ENCODE results near the gene CCDC180.
"Not testable (repeated sequence)": the region's sequence is repeated elsewhere in the genome, so short reads cannot be mapped to it uniquely, and the experiment has no call there.

CCDC180 gene

DNA sequence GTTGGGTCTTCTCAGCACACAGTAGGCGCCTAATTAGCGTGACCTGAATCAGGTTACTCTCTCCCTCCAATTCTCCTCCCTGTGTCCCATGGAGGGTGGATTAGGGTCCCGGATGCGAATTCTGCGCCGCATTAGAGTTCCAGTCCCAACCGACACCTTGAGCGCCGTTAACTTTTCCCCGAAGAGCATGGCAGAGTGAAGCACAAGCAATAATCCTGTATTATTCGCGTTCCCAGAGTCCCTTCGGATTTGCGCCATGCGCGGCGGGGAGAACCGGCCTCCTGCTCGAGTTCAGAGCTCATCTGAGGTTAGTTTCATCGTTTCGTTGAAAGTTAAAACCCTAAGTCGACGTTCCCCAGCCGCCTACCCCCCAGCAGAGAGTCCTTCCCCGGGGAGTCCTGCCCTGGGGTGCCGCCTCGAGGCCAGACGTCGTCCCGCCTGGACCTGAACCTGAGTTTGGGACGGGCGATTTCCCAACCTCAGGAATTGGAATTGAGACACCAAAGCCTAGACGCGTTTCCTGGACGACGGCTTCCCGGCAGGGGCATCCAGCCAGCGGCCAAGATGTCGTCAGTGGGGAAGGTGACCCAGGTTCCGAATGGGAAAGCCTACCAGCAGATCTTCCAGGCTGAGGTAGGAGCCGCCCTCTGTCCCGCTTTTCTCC, at the start of gene CCDC180:
Gene CCDC180, plus strand, starts transcription at position 160 of the 664 bp plus-strand sequence. Its CDS starts 405 bp downstream, at position 565.
- Histone ChIP-seq H3K4me1 (ENCODE audit: insufficient read depth, low read length) (peaks cover 5% of the 10 kb centered on the region; the same call in 1 of the 2 replicates), H3K9ac (ENCODE audit: low read depth, low read length) (peak within 1 kb of the TSS; percentile 45; the same call in 1 of the 2 replicates), H3K9me3 (ENCODE audit: insufficient read depth, low read depth, low read length) (no peaks in the 10 kb centered on the region; the same call in 1 of the 2 replicates), H3K27ac (ENCODE audit: low read length) (no peak within 1 kb of the TSS), H3K36me3 (ENCODE audit: insufficient read depth, low read depth, low read length) (no peaks in the 10 kb centered on the region), H3K27me3 (ENCODE audit: insufficient read depth, low read length) (no peaks in the 10 kb centered on the region), H3K4me3 (ENCODE audit: low read length) (peak within 1 kb of the TSS; percentile 43; the same call in 1 of the 2 replicates)

DNA sequence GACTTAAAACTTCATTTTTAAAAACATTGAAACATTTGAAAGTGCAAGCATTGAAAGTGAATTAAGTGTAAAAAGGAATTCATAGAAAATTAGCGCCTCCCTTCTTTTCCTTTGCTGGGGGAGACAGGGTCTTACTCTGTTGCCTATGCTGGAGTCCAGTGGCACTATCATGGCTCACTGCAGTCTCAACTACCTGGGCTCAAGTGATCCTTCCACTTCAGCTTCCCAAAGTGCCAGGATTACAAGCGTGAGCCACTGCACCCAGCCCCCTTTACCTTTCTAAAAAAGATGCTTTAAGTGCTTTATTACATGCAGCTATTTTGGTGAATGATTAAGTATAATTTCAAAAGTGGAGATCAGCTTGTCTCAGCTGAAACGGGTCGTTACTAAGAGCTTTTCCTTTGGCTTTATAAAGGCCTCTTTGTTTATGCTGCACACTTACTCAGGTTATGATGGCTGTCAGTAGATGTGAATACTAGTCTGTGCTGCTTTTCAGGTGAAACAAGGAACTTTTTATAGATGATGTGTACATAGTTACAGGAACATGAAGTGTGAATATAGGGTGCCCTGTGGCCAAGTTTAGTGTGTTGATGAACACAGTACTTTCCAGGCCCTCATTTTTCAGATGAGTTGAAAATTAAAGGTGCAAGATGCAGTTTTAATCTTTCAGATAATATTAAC, 47.5 kb upstream of the CCDC180 start:
- H3K27ac ChIP-seq (ENCODE audit: low read length), result not testable (repeated sequence)

DNA sequence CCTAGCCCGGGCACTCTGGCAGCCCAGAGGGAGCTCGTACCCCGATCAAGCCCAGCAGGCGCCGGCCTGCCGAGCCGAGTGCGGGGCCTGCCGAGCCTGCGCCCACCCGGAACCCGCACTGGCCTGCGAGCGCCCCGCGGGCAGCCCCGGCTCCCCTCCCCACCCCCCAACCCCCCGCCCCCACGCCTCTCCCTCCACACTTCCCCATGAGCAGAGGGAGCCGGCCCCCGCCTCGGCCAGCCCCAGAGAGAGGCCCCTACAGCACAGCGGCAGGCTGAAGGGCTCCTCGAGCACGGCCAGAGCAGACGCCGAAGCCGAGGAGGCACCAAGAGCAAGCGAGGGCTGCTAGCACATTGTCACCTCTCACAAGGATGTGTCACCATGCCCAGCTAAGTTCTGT, 36.2 kb upstream of the CCDC180 start:
- H3K27ac ChIP-seq (ENCODE audit: low read length), result peak overlapping the region; percentile 40
- peak overlapping the region; percentile 49; the same call in 1 of the 2 replicates for H3K4me3 ChIP-seq (ENCODE audit: low read length)

More for the DNA sequence above, 47.5 kb upstream of the CCDC180 start:
- H3K27me3 ChIP-seq (ENCODE audit: insufficient read depth, low read length); H3K4me3 ChIP-seq (ENCODE audit: low read length); H3K4me1 ChIP-seq (ENCODE audit: insufficient read depth, low read length); H3K9me3 ChIP-seq (ENCODE audit: insufficient read depth, low read depth, low read length); H3K36me3 ChIP-seq (ENCODE audit: insufficient read depth, low read depth, low read length); H3K9ac ChIP-seq (ENCODE audit: low read depth, low read length): not testable (repeated sequence)

DNA sequence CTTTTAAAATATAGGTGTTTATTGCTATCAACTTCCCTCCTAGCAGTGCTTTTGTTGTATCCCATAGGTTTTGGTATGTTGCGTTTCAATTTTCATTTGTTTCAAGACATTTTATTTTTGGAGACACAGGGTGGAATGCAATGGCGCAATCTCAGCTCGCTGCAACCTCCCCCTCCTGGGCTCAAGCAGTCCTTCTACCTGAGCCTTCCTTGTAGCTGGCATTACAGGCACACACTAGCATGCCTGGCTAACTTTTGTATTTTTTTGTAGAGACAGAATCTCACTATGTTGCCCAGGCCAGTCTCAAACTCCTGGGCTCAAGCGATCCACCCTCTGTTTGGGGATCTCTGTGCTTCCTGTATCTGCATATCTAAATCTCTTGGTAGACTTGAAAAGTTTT, 35.4 kb upstream of the CCDC180 start:
- Histone ChIP-seq H3K9ac (ENCODE audit: low read depth, low read length) (no peak overlapping the region), H3K27ac (ENCODE audit: low read length) (no peak overlapping the region), H3K4me1 (ENCODE audit: insufficient read depth, low read length) (peaks cover 19% of the 10 kb centered on the region), H3K27me3 (ENCODE audit: insufficient read depth, low read length) (no peaks in the 10 kb centered on the region), H3K4me3 (ENCODE audit: low read length) (no peak overlapping the region), H3K9me3 (ENCODE audit: insufficient read depth, low read depth, low read length) (no peaks in the 10 kb centered on the region), H3K36me3 (ENCODE audit: insufficient read depth, low read depth, low read length) (no peaks in the 10 kb centered on the region)

More for the DNA sequence above, 36.2 kb upstream of the CCDC180 start:
- Histone ChIP-seq H3K4me1 (ENCODE audit: insufficient read depth, low read length) (peaks cover 15% of the 10 kb centered on the region), H3K9ac (ENCODE audit: low read depth, low read length) (peak overlapping the region; percentile 38; the same call in 1 of the 2 replicates), H3K36me3 (ENCODE audit: insufficient read depth, low read depth, low read length) (no peaks in the 10 kb centered on the region), H3K27me3 (ENCODE audit: insufficient read depth, low read length) (no peaks in the 10 kb centered on the region), H3K9me3 (ENCODE audit: insufficient read depth, low read depth, low read length) (no peaks in the 10 kb centered on the region)

DNA sequence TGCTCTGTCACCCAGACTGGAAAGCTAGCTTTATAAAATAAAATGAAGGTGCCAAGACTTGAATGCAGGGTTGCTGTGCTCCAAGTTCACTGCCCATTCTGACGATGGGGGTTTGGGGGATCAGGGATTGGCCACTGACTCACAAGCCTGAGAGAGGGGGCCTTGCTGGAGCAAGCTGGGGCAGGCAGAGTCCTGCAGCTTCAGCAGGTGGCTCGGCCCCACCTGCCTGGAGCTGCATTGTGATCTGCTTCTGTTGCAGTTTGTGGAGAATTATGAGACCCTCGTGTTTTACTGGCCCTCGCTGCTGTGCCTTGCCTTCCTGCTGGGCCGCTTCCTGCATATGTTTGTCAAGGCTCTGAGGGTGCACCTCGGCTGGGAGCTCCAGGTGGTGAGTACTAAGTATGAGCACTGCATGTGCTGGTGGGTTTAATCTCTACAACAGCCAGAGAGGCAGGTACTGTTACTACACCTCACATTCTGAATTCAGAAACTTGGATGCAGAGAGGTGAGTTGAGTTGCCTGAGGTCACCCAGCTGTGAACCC, 31.1 kb upstream of the CCDC180 start:
- H3K4me3 ChIP-seq (ENCODE audit: low read length), result 0 out of 2 replicates have a peak overlapping the region, but pooled peaks have one; percentile 9
- H3K4me1 ChIP-seq (ENCODE audit: insufficient read depth, low read length), result peaks cover 21% of the 10 kb centered on the region

DNA sequence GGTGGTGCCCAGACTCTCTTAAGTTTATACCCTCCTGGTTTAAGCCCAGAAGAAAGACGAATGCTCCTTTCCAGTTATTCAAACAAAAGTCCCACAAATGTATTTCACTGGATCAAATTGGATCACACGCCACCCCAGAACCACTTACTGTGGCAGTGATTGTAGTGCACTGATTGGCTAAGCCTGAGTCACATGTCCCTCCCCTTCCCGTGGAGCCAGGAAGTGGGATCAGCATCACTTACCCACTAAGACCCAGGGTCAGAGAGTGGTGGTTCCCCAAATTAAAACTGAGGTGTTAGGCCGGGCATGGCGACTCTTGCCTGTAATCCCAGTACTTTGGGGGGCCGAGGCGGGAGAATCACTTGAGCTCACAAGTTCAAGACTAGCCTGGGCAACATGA, 29.5 kb upstream of the CCDC180 start:
- Histone ChIP-seq H3K36me3 (ENCODE audit: insufficient read depth, low read depth, low read length) (peaks cover 50% of the 10 kb centered on the region), H3K27ac (ENCODE audit: low read length) (no peak overlapping the region), H3K9me3 (ENCODE audit: insufficient read depth, low read depth, low read length) (no peaks in the 10 kb centered on the region), H3K4me3 (ENCODE audit: low read length) (no peak overlapping the region), H3K4me1 (ENCODE audit: insufficient read depth, low read length) (peaks cover 14% of the 10 kb centered on the region; the same call in 1 of the 2 replicates), H3K27me3 (ENCODE audit: insufficient read depth, low read length) (no peaks in the 10 kb centered on the region), H3K9ac (ENCODE audit: low read depth, low read length) (no peak overlapping the region)

More for the DNA sequence above, 31.1 kb upstream of the CCDC180 start:
- Histone ChIP-seq H3K27ac (ENCODE audit: low read length) (no peak overlapping the region), H3K9ac (ENCODE audit: low read depth, low read length) (peak overlapping the region; percentile 29; the same call in 1 of the 2 replicates), H3K9me3 (ENCODE audit: insufficient read depth, low read depth, low read length) (no peaks in the 10 kb centered on the region), H3K27me3 (ENCODE audit: insufficient read depth, low read length) (no peaks in the 10 kb centered on the region), H3K36me3 (ENCODE audit: insufficient read depth, low read depth, low read length) (peaks cover 36% of the 10 kb centered on the region)

DNA sequence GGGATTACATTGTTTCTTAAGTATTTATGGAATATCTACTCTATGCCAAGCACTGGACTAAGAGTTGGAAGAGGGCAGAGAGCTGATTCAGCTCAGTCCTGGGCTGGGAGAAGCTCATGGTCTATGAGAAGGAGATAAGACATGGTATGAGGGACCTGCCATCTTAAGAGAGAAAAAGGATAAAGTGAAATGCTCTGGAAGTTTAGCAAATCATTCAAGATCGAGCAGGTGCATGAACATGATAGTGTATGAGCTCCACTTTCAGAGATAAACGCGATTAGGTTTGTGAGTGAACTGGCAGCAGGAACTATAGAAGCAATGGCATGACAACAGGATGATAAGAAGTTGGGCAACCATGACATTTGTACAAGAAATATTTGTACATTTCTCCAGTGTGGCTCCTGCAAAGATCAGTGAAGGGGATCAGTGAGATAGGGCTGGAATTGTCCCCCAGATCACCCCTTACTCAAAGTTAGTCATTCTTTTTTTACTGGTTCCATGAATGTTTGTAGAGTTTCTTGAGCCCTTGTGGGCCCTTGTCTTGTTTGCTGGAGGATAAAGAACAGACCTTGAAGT, 26.6 kb upstream of the CCDC180 start:
- Histone ChIP-seq H3K9me3 (ENCODE audit: insufficient read depth, low read depth, low read length) (peaks cover 13% of the 10 kb centered on the region; the same call in 1 of the 2 replicates), H3K9ac (ENCODE audit: low read depth, low read length) (no peak overlapping the region), H3K27ac (ENCODE audit: low read length) (no peak overlapping the region), H3K27me3 (ENCODE audit: insufficient read depth, low read length) (no peaks in the 10 kb centered on the region), H3K36me3 (ENCODE audit: insufficient read depth, low read depth, low read length) (peaks cover 75% of the 10 kb centered on the region), H3K4me3 (ENCODE audit: low read length) (no peak overlapping the region), H3K4me1 (ENCODE audit: insufficient read depth, low read length) (peaks cover 11% of the 10 kb centered on the region; the same call in 1 of the 2 replicates)

DNA sequence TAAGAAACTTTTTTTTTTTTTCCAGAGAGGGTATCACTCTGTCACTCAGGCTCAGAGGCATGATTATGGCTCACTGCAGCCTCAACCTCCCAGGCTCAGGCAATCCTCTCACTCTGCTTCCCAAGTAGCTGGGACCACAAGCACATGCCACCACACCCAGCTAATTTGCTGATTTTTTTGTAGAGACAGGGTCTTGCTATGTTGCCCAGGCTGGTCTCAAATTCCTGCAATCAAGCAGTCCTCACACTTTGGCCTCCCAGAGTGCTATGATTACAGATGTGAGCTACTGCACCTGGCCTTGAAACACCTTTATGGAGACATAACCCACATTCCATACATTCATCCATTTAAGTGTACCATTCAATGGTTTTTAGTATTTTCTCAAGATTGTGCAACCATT, 23.7 kb upstream of the CCDC180 start:
- H3K4me1 ChIP-seq (ENCODE audit: insufficient read depth, low read length), result no peaks in the 10 kb centered on the region
- no peak overlapping the region for H3K4me3 ChIP-seq (ENCODE audit: low read length)
- H3K27me3 ChIP-seq (ENCODE audit: insufficient read depth, low read length), result no peaks in the 10 kb centered on the region
- no peak overlapping the region for H3K9ac ChIP-seq (ENCODE audit: low read depth, low read length)
- H3K27ac ChIP-seq (ENCODE audit: low read length), result no peak overlapping the region
- H3K36me3 ChIP-seq (ENCODE audit: insufficient read depth, low read depth, low read length), result peaks cover 83% of the 10 kb centered on the region
- peaks cover 17% of the 10 kb centered on the region; the same call in 1 of the 2 replicates for H3K9me3 ChIP-seq (ENCODE audit: insufficient read depth, low read depth, low read length)

DNA sequence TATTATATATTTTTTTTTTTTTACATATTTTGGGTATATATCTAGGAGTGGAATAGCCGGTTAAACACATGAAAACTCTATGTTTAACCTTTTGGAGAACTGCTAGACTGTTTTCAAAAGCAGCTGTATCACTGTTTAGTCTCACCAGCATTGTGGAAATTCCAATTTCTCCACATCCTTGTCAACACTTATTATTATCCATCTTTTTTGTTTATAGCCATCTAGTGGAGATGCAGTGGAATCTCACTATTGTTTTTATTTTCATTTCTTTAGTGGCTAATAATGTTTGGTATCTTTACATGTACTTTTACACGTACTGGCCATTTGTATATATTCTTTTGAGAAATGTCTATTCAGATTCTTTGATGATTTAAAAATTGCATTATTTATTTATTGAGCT, 22.7 kb upstream of the CCDC180 start:
- Histone ChIP-seq H3K4me3 (ENCODE audit: low read length) (no peak overlapping the region), H3K27ac (ENCODE audit: low read length) (no peak overlapping the region), H3K36me3 (ENCODE audit: insufficient read depth, low read depth, low read length) (peaks cover 78% of the 10 kb centered on the region), H3K27me3 (ENCODE audit: insufficient read depth, low read length) (no peaks in the 10 kb centered on the region), H3K4me1 (ENCODE audit: insufficient read depth, low read length) (no peaks in the 10 kb centered on the region), H3K9me3 (ENCODE audit: insufficient read depth, low read depth, low read length) (peaks cover 17% of the 10 kb centered on the region; the same call in 1 of the 2 replicates), H3K9ac (ENCODE audit: low read depth, low read length) (no peak overlapping the region)

DNA sequence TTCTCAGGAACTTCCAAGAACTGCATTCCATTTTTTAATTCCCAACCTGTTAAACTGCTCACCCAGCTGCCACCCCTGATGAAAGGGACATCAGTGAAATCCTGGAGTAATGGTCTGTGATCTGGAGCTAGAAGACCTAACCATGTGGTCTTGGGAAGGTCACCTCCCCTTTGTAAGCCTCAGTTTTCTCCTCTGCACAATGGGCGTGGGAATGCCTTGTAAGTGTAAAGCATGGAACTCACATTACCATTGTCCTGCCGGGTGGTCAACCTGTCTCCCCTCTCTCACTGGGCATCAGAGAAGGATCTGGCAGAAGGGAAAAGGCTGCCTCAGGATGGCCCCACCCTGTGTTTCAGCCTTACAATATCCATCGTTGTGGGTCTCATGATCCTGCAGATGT, 15.3 kb upstream of the CCDC180 start:
- no peaks in the 10 kb centered on the region for H3K27me3 ChIP-seq (ENCODE audit: insufficient read depth, low read length)
- no peak overlapping the region for H3K4me3 ChIP-seq (ENCODE audit: low read length)
- H3K9me3 ChIP-seq (ENCODE audit: insufficient read depth, low read depth, low read length), result no peaks in the 10 kb centered on the region
- H3K27ac ChIP-seq (ENCODE audit: low read length), result no peak overlapping the region
- H3K36me3 ChIP-seq (ENCODE audit: insufficient read depth, low read depth, low read length), result peaks cover 77% of the 10 kb centered on the region
- no peak overlapping the region for H3K9ac ChIP-seq (ENCODE audit: low read depth, low read length)
- H3K4me1 ChIP-seq (ENCODE audit: insufficient read depth, low read length), result no peaks in the 10 kb centered on the region

DNA sequence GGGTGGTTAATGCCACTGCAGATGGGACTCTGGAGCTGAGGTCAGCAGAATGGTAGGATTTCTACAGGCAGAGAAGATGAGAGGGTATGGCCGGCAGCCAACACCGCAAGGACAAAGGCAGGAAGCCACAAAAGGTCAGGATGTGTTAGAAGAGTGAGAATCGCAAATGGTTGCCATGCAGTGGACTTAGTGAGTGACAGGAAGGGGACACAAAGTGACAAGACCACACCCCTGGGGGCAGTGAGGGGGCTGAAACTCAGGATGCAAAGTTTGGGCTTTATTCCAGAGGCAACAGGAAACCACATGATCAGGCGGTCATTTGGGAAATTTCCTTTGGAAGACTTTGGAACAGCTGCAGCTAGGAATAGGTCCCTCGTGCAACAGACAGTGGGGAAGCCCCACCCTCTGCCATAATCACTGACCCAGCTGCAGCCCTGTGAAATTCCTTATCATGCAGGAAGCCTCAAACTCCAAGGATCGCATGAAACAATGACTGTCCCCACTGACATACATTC, 14.2 kb upstream of the CCDC180 start:
- Histone ChIP-seq H3K9ac (ENCODE audit: low read depth, low read length) (no peak overlapping the region), H3K27ac (ENCODE audit: low read length) (no peak overlapping the region), H3K9me3 (ENCODE audit: insufficient read depth, low read depth, low read length) (peaks cover 5% of the 10 kb centered on the region; the same call in 1 of the 2 replicates), H3K4me3 (ENCODE audit: low read length) (no peak overlapping the region), H3K36me3 (ENCODE audit: insufficient read depth, low read depth, low read length) (peaks cover 66% of the 10 kb centered on the region), H3K27me3 (ENCODE audit: insufficient read depth, low read length) (no peaks in the 10 kb centered on the region), H3K4me1 (ENCODE audit: insufficient read depth, low read length) (no peaks in the 10 kb centered on the region)
